GM18498 (cell line): ENCODE data around the gene COL26A1.

Experiments used
- ATAC-seq: cut with Tn5 transposase; IDR thresholded peaks from one replicate; pipeline ENCODE4 v1.9.1; 2021; ENCODE audit warnings: mild to moderate bottlenecking, moderate library complexity; ENCODE audit not compliant: unreplicated experiment

COL26A1 gene

DNA sequence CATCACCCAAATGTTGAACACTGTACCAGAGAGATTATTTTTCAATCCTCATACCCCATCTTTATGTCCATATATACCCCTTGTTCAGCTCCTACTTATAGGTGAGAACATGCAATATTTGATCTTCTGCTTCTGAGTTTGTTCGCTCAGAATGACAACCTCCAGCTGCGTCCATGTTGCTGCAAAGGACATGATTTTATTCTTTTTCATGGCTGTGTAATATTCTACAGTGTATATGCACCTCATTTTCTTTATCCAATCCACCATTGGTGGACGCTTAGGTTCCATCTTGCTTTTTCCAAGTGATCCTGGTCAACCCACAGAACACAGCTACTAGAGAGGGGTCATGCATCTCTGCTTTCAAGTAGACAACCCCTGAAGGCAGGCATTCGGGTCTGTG is 166.9 kb downstream of the COL26A1 start:
- ATAC-seq, result no peak

GRCh38 chr7:101531726-101532357 is 169.2 kb downstream of the COL26A1 start:
- ATAC-seq, result no peak

- no peak for ATAC-seq
Measured at GRCh38 chr7:101532400-101533102, 169.9 kb downstream of the COL26A1 start.

GRCh38 chr7:101533103-101533465 is 170.4 kb downstream of the COL26A1 start:
- no peak for ATAC-seq

DNA sequence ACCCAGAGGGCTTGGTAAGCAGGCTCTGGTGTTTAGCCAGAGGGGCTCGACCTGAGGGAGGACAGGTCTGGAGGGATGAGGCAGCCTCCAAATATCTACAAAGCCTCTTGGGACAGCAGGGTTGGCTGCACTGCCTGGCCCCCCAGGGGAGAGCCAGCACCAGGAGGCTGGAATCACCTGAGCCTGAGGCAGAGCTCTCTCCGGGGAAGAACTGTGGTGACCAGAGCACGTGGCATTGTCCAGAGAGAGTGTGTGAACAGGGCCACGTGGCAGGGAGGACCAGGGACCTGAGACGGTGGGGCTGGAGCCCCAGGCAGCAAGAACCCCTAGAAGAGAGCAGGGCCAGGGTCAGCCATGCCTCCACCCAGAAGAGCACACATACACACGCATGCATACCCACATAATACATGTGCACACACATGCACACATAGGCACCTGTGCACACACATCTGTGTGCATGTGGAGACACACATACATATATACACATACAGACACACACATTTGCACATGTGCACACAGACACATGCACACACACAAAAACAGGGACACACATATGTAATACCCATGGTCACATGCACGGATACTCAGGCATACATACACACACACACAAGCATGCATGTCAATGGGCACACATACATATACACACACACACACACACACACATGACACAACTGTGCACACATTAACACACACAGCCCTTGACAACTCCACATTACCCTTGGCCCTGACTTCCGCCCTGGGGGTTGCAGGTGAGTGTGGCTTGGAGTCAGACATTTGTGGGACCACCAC is 171.5 kb downstream of the COL26A1 start:
- no peak for ATAC-seq

DNA sequence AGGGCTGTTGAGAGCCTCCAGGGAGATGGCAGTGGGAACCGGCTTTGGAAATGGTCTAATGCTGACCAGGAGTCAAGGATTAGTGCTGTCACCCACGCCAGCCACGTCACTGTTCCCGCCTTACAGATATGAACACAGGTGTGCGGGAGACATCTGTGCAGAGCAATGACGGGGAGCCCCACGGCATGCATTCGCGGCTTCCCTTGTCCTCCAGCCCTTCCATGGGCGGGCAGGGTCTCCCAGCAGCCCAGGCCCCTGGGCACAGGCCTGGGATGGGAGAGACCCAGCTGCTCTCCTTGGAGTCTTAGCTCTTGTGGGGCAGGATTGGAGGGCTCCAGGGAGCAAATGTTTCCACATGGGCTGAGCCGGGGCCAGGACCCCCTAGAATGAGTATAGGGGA is 172.2 kb downstream of the COL26A1 start:
- no peak for ATAC-seq

DNA sequence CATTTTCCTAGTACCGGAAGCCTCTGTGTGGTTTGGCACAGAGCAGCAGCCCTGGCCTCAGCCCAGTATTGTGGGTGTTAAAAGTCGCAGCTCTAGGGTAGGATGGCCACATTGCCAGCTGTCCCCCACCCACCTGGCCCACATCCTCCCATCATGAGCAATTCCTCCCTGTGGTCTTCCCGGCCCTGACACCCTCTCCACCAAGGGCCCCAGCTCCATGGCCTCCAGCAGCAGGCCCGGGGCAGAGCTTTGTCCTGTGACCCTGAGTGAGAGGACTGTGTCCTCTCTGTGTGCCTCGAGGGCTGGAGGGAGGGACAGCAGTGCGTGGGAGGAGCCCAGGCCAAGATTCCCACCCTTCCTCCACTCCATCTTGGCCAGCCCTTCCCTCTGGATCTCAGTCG is 172.7 kb downstream of the COL26A1 start:
- ATAC-seq, result no peak

DNA sequence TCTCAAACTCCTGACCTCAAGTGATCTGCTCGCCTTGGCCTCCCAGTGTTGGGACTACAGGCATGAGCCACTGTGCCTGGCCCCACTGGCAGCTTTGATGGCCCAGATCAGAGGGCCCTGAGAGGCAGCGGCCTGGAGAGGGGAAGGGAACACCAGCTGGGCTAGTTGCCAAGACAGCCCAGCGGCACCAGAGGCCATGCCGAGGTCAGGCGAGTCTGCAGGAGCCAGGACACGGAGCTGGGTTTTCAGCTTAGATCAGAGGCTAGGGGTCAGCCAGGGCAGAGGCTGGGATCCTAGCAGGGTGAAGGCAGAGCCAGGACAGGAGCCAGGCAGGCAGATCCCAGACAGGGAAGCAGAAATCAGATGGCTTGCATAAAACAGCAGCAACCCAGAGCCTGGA is 173.6 kb downstream of the COL26A1 start:
- ATAC-seq, result no peak

GRCh38 chr7:101536668-101537067 is 174.0 kb downstream of the COL26A1 start:
- no peak for ATAC-seq

GRCh38 chr7:101537205-101537604 is 174.5 kb downstream of the COL26A1 start:
- ATAC-seq, result no peak

DNA sequence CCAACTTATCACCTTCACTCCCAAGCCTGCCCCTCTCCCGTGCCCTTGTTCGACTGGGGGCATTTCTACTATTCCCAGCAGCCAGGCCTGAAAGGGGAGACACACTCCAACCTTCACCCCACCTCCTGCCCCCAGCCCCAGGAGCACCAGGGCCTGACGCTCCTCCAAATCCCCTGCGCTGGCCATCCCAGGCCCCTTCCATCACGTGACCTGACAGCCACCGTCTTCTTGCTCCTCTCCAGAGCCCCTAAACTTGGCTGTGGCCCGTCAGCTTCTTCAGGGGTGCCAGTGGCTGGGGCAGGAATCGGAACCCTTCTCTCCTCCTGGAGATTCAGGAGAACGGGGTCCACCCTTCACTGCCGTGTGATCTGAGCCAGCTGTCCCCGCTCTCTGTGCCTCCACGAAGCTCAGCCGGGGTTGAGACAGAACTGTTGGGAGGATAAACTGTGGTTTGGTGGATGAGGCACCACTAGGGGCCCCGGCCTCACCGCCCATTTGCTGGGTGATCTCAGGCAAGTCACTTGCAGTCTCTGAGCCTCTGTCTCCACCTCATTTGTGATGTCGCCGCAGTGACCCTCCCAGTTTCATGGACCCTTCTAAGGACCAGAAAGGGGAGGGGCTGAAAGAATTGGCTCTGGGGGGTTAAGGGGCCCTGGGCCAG is 175.4 kb downstream of the COL26A1 start:
- no peak for ATAC-seq

- ATAC-seq, result no peak
Measured at GRCh38 chr7:101538596-101539459, 176.2 kb downstream of the COL26A1 start.

DNA sequence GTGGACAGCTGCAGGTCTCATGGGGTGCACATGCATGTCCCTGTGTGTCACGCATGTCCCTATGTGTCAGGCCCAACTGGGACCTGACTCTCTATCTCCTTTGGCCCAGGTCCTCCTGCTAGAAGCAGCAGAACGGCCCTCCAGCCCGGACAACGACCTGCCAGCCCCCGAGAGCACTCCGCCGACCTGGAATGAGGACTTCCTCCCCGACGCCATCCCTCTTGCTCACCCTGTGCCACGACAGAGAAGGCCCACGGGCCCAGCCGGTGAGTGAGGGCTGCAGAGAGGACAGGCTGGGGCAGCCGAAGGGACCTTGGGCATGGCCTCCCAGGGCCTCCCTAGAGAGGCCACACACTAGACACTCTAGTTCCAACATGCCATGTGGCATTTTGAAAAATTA is 177.1 kb downstream of the COL26A1 start:
- ATAC-seq, result no peak

DNA sequence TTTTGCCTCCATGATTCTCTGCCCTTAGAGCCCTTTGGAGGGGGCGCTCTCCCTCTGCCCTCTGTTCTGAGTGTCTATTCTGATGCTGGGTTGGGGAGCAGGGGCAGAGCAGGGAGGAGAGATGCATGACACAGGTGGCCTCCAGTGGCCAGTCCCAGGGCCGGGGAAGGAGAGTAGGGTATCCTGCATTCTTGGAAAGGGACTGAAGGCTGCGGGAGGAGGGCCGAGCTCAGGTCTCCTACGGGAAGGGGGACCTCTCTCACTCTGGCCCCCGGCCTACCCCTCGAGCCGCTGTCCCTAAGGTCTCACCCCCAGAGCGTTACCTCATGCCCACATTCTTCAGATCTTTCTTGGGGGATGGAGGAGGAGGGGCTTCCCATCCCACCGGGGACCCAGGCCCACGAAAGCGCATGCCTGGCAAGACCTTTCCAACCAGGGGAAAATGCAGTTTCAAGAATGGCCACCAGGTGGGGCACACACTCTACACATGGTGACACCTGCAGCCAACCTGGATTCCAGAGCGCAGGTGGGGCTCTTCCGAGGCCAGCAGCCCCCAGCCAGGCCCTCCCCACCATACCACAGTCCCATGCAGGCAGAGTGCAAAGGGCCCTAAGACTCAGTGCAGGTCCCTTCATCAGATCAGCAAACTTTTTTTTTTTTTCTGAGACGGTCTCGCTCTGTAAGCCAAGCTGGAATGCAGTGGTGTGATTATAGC is 180.0 kb downstream of the COL26A1 start:
- no peak for ATAC-seq

GRCh38 chr7:101543242-101543766 is 180.6 kb downstream of the COL26A1 start:
- ATAC-seq, result no peak

DNA sequence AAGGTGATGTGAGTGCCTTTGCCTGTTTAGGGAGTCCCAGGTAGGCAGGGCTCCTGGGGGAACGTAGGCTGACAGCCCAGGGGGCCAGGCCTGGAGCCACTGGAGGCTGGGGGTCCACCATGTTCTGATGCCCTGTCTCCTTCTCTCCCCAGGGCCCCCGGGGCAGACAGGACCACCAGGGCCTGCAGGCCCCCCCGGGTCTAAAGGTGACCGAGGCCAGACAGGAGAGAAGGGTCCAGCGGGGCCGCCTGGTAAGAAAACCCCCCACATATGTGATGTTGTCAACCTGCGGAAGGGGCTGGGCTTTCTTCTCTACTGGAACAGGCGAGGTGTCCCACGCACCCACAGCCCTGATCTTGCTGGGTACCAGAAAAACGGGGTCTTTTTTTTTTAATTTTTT is 181.2 kb downstream of the COL26A1 start:
- ATAC-seq, result no peak

DNA sequence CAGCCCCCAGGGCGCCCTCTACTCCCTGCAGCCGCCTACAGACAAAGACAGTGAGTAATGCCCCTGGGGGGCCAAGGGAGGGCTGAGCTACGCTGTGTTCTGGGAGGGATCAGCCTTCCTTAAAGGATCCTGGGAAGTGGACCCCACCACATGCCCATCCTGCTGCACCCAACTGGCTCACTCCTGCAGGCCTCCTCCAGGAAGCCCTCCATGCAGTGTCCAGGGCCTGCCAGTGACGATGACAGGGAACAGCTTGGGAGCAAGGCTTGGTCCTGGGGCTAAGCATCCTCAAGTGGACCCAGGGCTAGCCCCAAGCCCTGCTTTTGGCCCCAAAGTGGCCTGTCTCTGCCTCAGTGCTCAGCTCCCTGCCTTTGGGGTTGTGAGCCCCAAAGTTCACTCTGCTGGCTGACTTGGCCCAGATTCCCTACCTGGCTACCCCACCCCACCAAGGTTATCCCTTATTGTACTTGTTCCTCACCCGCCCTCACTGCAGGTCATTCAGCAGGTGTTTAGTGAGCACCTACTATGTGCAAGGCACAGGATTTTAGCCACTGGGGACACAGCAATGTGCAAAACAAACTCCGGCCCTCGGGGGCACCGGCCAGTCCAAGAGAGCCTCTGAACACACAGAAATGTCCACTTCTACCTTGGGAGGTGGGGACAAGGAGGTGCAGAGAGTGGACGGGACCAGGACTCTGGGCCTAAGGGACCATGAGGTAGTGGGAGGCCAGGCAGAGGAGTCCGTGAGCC is 182.9 kb downstream of the COL26A1 start:
- no peak for ATAC-seq

GRCh38 chr7:101546308-101546936 is 183.7 kb downstream of the COL26A1 start:
- ATAC-seq, result no peak
